Activated naive CD8-positive, alpha-beta T cell treated with anti-CD3 and anti-CD28 coated beads, Interleukin-2, amount 10 ng/mL, durations not matched to agents 7 days and 5 days (primary cell): Measurements from ENCODE around the gene OPN1SW. TPM values are rescaled to one million over a fixed set of nuclear protein-coding genes. Genes with fewer than 3 reads are reported as not detected.

Experiments
- ATAC-seq: fragments of 150-1000 bp; cut with Tn5 transposase; one replicate; pipeline ENCODE4 v1.10.0; 2021; ENCODE audit warnings: low read depth, moderate library complexity
- POLR2A ChIA-PET: fragments of 350-600 bp; sonication (Branson Sonifier 250); formaldehyde crosslinking; loops from one replicate; lab custom pipeline; 2021; ENCODE audit warnings: antibody characterized with exemption; lab: Charles Lee
- DNase-seq: peaks from one replicate; pipeline ENCODE4 v3.0.0; 2021
- H3K27ac Mint-ChIP-seq: one replicate; pipeline ENCODE4 v1.8.0; 2022; ENCODE audit warnings: mild to moderate bottlenecking, mixed read lengths
- H3K27me3 Mint-ChIP-seq: one replicate; pipeline ENCODE4 v1.8.0; 2022; ENCODE audit warnings: mild to moderate bottlenecking, moderate library complexity, mixed read lengths
- H3K36me3 Mint-ChIP-seq: one replicate; pipeline ENCODE4 v1.8.0; 2021; ENCODE audit warnings: mild to moderate bottlenecking, mixed read lengths
- H3K4me1 Mint-ChIP-seq: one replicate; pipeline ENCODE4 v1.8.0; 2021; ENCODE audit warnings: mixed read lengths
- H3K4me3 Mint-ChIP-seq: one replicate; pipeline ENCODE4 v1.8.0; 2022; ENCODE audit warnings: mild to moderate bottlenecking, moderate library complexity, mixed read lengths
- H3K9me3 Mint-ChIP-seq: one replicate; pipeline ENCODE4 v1.8.0; 2021; ENCODE audit warnings: mixed read lengths
- total RNA-seq, 2 experiments: library from RNA; stranded (reverse); gene quantifications; one replicate each; pipeline ENCODE4 v1.2.3, GENCODE V29; 2021

OPN1SW gene
- total RNA-seq, 2 experiments from 2014 or later, result not detected

GRCh38 chr7:128732521-128733277 lies 42.9 kb downstream of the OPN1SW start:
- H3K27ac Mint-ChIP-seq, result no peak overlapping the region

GRCh38 chr7:128731184-128731583 lies 44.4 kb downstream of the OPN1SW start:
- ATAC-seq, result no peak
- Mint-ChIP-seq H3K4me1 (no peaks in the 10 kb centered on the region), H3K4me3 (no peak overlapping the region), H3K9me3 (no peaks in the 10 kb centered on the region), H3K27ac (no peak overlapping the region), H3K36me3 (no peaks in the 10 kb centered on the region), H3K27me3 (peaks cover 17% of the 10 kb centered on the region)
- DNase-seq, result no peak
- POLR2A ChIA-PET, result no interaction called here

More at GRCh38 chr7:128732521-128733277, 42.9 kb downstream of the OPN1SW start:
- Mint-ChIP-seq H3K4me3 (no peak overlapping the region), H3K36me3 (no peaks in the 10 kb centered on the region), H3K27me3 (peaks cover 5% of the 10 kb centered on the region), H3K4me1 (no peaks in the 10 kb centered on the region), H3K9me3 (no peaks in the 10 kb centered on the region)
- no peak for ATAC-seq
- DNase-seq, result no peak
- POLR2A ChIA-PET, result no interaction called here

- Mint-ChIP-seq H3K4me3 (no peak overlapping the region), H3K27me3 (peaks cover 22% of the 10 kb centered on the region), H3K36me3 (no peaks in the 10 kb centered on the region), H3K4me1 (no peaks in the 10 kb centered on the region), H3K27ac (no peak overlapping the region), H3K9me3 (no peaks in the 10 kb centered on the region)
- DNase-seq (no peak), ATAC-seq (no peak)
- POLR2A ChIA-PET, result no interaction called here
These were observed 46.1 kb downstream of the OPN1SW start for GRCh38 chr7:128729494-128729893.

GRCh38 chr7:128728598-128728997 lies 47.0 kb downstream of the OPN1SW start:
- no peaks in the 10 kb centered on the region for H3K4me1 Mint-ChIP-seq
- H3K27ac Mint-ChIP-seq, result no peak overlapping the region
- H3K9me3 Mint-ChIP-seq, result no peaks in the 10 kb centered on the region
- no peak overlapping the region for H3K4me3 Mint-ChIP-seq
- H3K27me3 Mint-ChIP-seq, result peaks cover 22% of the 10 kb centered on the region
- no peaks in the 10 kb centered on the region for H3K36me3 Mint-ChIP-seq
- no peak for ATAC-seq
- DNase-seq, result no peak
- POLR2A ChIA-PET, result no interaction called here

GRCh38 chr7:128727239-128727638 lies 48.4 kb downstream of the OPN1SW start:
- DNase-seq, result no peak
- no peak overlapping the region for H3K27ac Mint-ChIP-seq
- no peak overlapping the region for H3K4me3 Mint-ChIP-seq
- no peaks in the 10 kb centered on the region for H3K36me3 Mint-ChIP-seq
- H3K9me3 Mint-ChIP-seq, result no peaks in the 10 kb centered on the region
- H3K27me3 Mint-ChIP-seq, result peaks cover 26% of the 10 kb centered on the region
- no peaks in the 10 kb centered on the region for H3K4me1 Mint-ChIP-seq
- no peak for ATAC-seq
- POLR2A ChIA-PET, result no interaction called here

- H3K4me1 Mint-ChIP-seq, result no peaks in the 10 kb centered on the region
- no peaks in the 10 kb centered on the region for H3K36me3 Mint-ChIP-seq
- no peak overlapping the region for H3K4me3 Mint-ChIP-seq
- H3K27ac Mint-ChIP-seq, result no peak overlapping the region
- peaks cover 30% of the 10 kb centered on the region for H3K27me3 Mint-ChIP-seq
- POLR2A ChIA-PET, result no interaction called here
- no peak for DNase-seq
- no peaks in the 10 kb centered on the region for H3K9me3 Mint-ChIP-seq
- no peak for ATAC-seq
These were observed 48.9 kb downstream of the OPN1SW start for GRCh38 chr7:128726737-128727072.

- ATAC-seq (no peak), DNase-seq (no peak)
- H3K27ac Mint-ChIP-seq, result no peak overlapping the region
- H3K27me3 Mint-ChIP-seq, result peaks cover 30% of the 10 kb centered on the region
- H3K9me3 Mint-ChIP-seq, result no peaks in the 10 kb centered on the region
- POLR2A ChIA-PET, result no interaction called here
- H3K36me3 Mint-ChIP-seq, result no peaks in the 10 kb centered on the region
- H3K4me1 Mint-ChIP-seq, result no peaks in the 10 kb centered on the region
- no peak overlapping the region for H3K4me3 Mint-ChIP-seq
These were observed 49.4 kb downstream of the OPN1SW start for GRCh38 chr7:128726059-128726736.

GRCh38 chr7:128725531-128725930 lies 50.1 kb downstream of the OPN1SW start:
- POLR2A ChIA-PET, result no interaction called here
- no peaks in the 10 kb centered on the region for H3K4me1 Mint-ChIP-seq
- peaks cover 30% of the 10 kb centered on the region for H3K27me3 Mint-ChIP-seq
- H3K36me3 Mint-ChIP-seq, result no peaks in the 10 kb centered on the region
- no peak overlapping the region for H3K4me3 Mint-ChIP-seq
- ATAC-seq (no peak), DNase-seq (no peak)
- H3K27ac Mint-ChIP-seq, result no peak overlapping the region
- H3K9me3 Mint-ChIP-seq, result no peaks in the 10 kb centered on the region

- H3K36me3 Mint-ChIP-seq, result no peaks in the 10 kb centered on the region
- no peak overlapping the region for H3K4me3 Mint-ChIP-seq
- POLR2A ChIA-PET, result interaction anchor here (0.6 kb wide), 1 partner anchor 255 kb away, joined by 5 read pairs; no protein-coding TSS in a partner anchor
- H3K27me3 Mint-ChIP-seq, result peaks cover 35% of the 10 kb centered on the region
- ATAC-seq, result no peak
- H3K27ac Mint-ChIP-seq, result no peak overlapping the region
- H3K9me3 Mint-ChIP-seq, result no peaks in the 10 kb centered on the region
- H3K4me1 Mint-ChIP-seq, result no peaks in the 10 kb centered on the region
- DNase-seq, result no peak
These were observed 50.9 kb downstream of the OPN1SW start for GRCh38 chr7:128724743-128725142.

Other genes with a start within 250 kb of the OPN1SW start
- 1 to 10 TPM in 1 of 2 experiments, under 1 TPM in 1; 0.88 to 1.9 TPM for gene GARIN1A, start 103.5 kb downstream of the OPN1SW start, total RNA-seq
- gene CALU, start 36.4 kb downstream of the OPN1SW start, total RNA-seq, result 10 to 100 TPM; 26.0 to 30.2 TPM
- gene CCDC136, start 16.2 kb upstream of the OPN1SW start, total RNA-seq, result 10 to 100 TPM; 13.8 to 14.5 TPM
- gene FLNC, start 54.6 kb upstream of the OPN1SW start, total RNA-seq, result not detected
- 100 to 1,000 TPM; 134 TPM for gene ATP6V1F, start 87.1 kb upstream of the OPN1SW start, total RNA-seq
- under 1 TPM; 0.57 to 0.69 TPM for gene KCP, start 134.9 kb upstream of the OPN1SW start, total RNA-seq
- gene IRF5, start 162.1 kb upstream of the OPN1SW start, total RNA-seq, result 1 to 10 TPM; 7.7 to 8.2 TPM